Mesenchymal stem cell (in vitro differentiated cells and primary cell): Measurements from ENCODE around the gene SUCLA2.

Experiments
- DNase-seq: peaks from one replicate; pipeline ENCODE4 v3.0.0-alpha.2; 2013
- H2AFZ ChIP-seq: one replicate; pipeline ENCODE4 v1.6.1; 2013; ENCODE audit warnings: low read depth, mild to moderate bottlenecking, control low read depth, inconsistent platforms, low read length, moderate library complexity
- H2AK5ac ChIP-seq: 2 replicates; pipeline ENCODE4 v1.6.1; 2013; ENCODE audit warnings: low read length, moderate library complexity, mild to moderate bottlenecking, inconsistent platforms; ENCODE audit not compliant: severe bottlenecking
- H2BK120ac ChIP-seq: one replicate; pipeline ENCODE4 v1.6.1; 2013; ENCODE audit warnings: low read depth, mild to moderate bottlenecking, inconsistent platforms, low read length, moderate library complexity
- H2BK12ac ChIP-seq, 2 experiments: one replicate each; pipeline ENCODE4 v1.6.1; 2013; ENCODE audit warnings: inconsistent platforms in 2 of 2, low read length in 2 of 2, mild to moderate bottlenecking in 2 of 2, moderate library complexity in 2 of 2, control low read depth in 1 of 2
- H2BK15ac ChIP-seq: one replicate; pipeline ENCODE4 v1.6.1; 2013; ENCODE audit warnings: mild to moderate bottlenecking, low read depth, inconsistent platforms; ENCODE audit not compliant: poor library complexity, severe bottlenecking
- H2BK5ac ChIP-seq: 2 replicates; pipeline ENCODE4 v1.6.1; 2013; ENCODE audit warnings: low read depth, mild to moderate bottlenecking, low read length, control low read depth, inconsistent platforms; ENCODE audit not compliant: poor library complexity, severe bottlenecking
- H3K14ac ChIP-seq, 2 experiments: one replicate each; pipeline ENCODE4 v1.6.1; 2013; ENCODE audit warnings: inconsistent platforms in 2 of 2, low read length in 2 of 2, control low read depth in 1 of 2, mild to moderate bottlenecking in 1 of 2, moderate library complexity in 1 of 2
- H3K18ac ChIP-seq, 2 experiments: one replicate each; pipeline ENCODE4 v1.6.1; 2013; ENCODE audit warnings: inconsistent platforms in 2 of 2, low read length in 2 of 2, control low read depth in 1 of 2, low read depth in 1 of 2, mild to moderate bottlenecking in 1 of 2
- H3K23ac ChIP-seq, 2 experiments: one replicate each; pipeline ENCODE4 v1.6.1; 2013; ENCODE audit warnings: inconsistent platforms in 2 of 2, low read length in 2 of 2, mild to moderate bottlenecking in 2 of 2, moderate library complexity in 2 of 2, control low read depth in 1 of 2
- H3K27ac ChIP-seq: 2 replicates; pipeline ENCODE4 v1.5.1; 2013; ENCODE audit warnings: mild to moderate bottlenecking, moderate library complexity, low read length, control low read depth, inconsistent platforms; ENCODE audit not compliant: poor library complexity, severe bottlenecking
- H3K27me3 ChIP-seq, 2 experiments: 2 replicates each; pipeline versions ENCODE4 v1.6.1 to v1.7.0; 2013; ENCODE audit warnings: low read length in 2 of 2, mild to moderate bottlenecking in 2 of 2, moderate library complexity in 2 of 2, control low read depth in 1 of 2, inconsistent platforms in 1 of 2; ENCODE audit not compliant: control insufficient read depth in 1 of 2, insufficient read depth in 1 of 2
- H3K36me3 ChIP-seq, 2 experiments: 2 replicates each; pipeline versions ENCODE4 v1.6.1 to v1.7.0; 2013; ENCODE audit warnings: low read length in 2 of 2, control low read depth in 1 of 2, inconsistent platforms in 1 of 2, low read depth in 1 of 2, mild to moderate bottlenecking in 1 of 2; ENCODE audit not compliant: insufficient read depth in 2 of 2, control insufficient read depth in 1 of 2
- H3K4ac ChIP-seq, 2 experiments: one replicate each; pipeline ENCODE4 v1.6.1; 2013; ENCODE audit warnings: inconsistent platforms in 2 of 2, low read length in 2 of 2, mild to moderate bottlenecking in 2 of 2, moderate library complexity in 2 of 2, control low read depth in 1 of 2, low read depth in 1 of 2
- H3K4me1 ChIP-seq: 2 replicates; pipeline ENCODE4 v1.6.1; 2013; ENCODE audit warnings: low read depth, low read length, control low read depth; ENCODE audit not compliant: control insufficient read depth, insufficient read depth
- H3K4me2 ChIP-seq: 2 replicates; pipeline ENCODE4 v1.6.1; 2013; ENCODE audit warnings: low read length, mild to moderate bottlenecking, inconsistent platforms; ENCODE audit not compliant: poor library complexity, severe bottlenecking
- H3K4me3 ChIP-seq, 2 experiments: 2 replicates each; pipeline versions ENCODE4 v1.5.1 to v1.7.0; 2013; ENCODE audit warnings: low read length in 2 of 2, mild to moderate bottlenecking in 2 of 2, control low read depth in 1 of 2, low read depth in 1 of 2; ENCODE audit not compliant: insufficient read depth in 1 of 2
- H3K79me1 ChIP-seq: replicated peaks from 2 replicates; pipeline ENCODE4 v1.6.1; 2013; ENCODE audit warnings: mild to moderate bottlenecking, control low read depth, low read length, inconsistent platforms; ENCODE audit not compliant: poor library complexity, severe bottlenecking
- H3K9ac ChIP-seq: 2 replicates; pipeline ENCODE4 v1.7.0; 2013; ENCODE audit warnings: mild to moderate bottlenecking, low read length, moderate library complexity
- H3K9me3 ChIP-seq: 2 replicates; pipeline ENCODE4 v1.7.0; 2013; ENCODE audit warnings: mild to moderate bottlenecking, low read length; ENCODE audit not compliant: control insufficient read depth
- H4K8ac ChIP-seq: one replicate; pipeline ENCODE4 v1.6.1; 2013; ENCODE audit warnings: inconsistent platforms, mild to moderate bottlenecking, low read length, moderate library complexity
- H4K91ac ChIP-seq: one replicate; pipeline ENCODE4 v1.6.1; 2013; ENCODE audit warnings: mild to moderate bottlenecking, low read length, inconsistent platforms
- WGBS: methylation state at CpG from one replicate; pipeline ENCODE4 v1.1.7; 2013; ENCODE audit warnings: mixed read lengths; 5-methylcytosine and 5-hydroxymethylcytosine counted together

The SUCLA2 gene

GRCh38 chr13:47962237-47962636 is 38.8 kb downstream of the SUCLA2 start:
- Histone ChIP-seq H4K8ac (no peak overlapping the region), H3K9me3 (peaks cover 19% of the 10 kb centered on the region), H3K14ac (no peak overlapping the region), H3K9ac (no peak overlapping the region), H3K27me3 (no peaks in the 10 kb centered on the region), H2BK120ac (no peak overlapping the region), H3K18ac (no peak overlapping the region), H2BK12ac (no peak overlapping the region), H2BK5ac (no peak overlapping the region), H3K36me3 (peaks cover 17 to 76% of the 10 kb centered on the region in 2 experiments), H3K4me2 (no peak overlapping the region), H2BK15ac (no peak overlapping the region), H2AK5ac (no peak overlapping the region), H3K4ac (no peak overlapping the region), H4K91ac (no peak overlapping the region), H3K27ac (no peak overlapping the region), H3K4me3 (no peak overlapping the region), H3K79me1 (peaks cover 9% of the 10 kb centered on the region), H3K23ac (no peak overlapping the region), H3K4me1 (no peaks in the 10 kb centered on the region), H2AFZ (no peak overlapping the region)
- WGBS, result 97% methylated on average over 1 of the region's 1 CpG
- DNase-seq, result no peak

GRCh38 chr13:47959468-47960247 is 41.4 kb downstream of the SUCLA2 start:
- Histone ChIP-seq H2BK5ac (no peak overlapping the region), H3K23ac (no peak overlapping the region), H3K36me3 (peaks cover 13 to 76% of the 10 kb centered on the region in 2 experiments), H3K4me1 (no peaks in the 10 kb centered on the region), H3K27me3 (no peaks in the 10 kb centered on the region), H4K8ac (no peak overlapping the region), H3K14ac (no peak overlapping the region), H2BK15ac (no peak overlapping the region), H3K4me3 (no peak overlapping the region), H3K27ac (no peak overlapping the region), H3K9me3 (peaks cover 24% of the 10 kb centered on the region), H3K18ac (no peak overlapping the region), H2AFZ (no peak overlapping the region), H3K79me1 (peaks cover 10% of the 10 kb centered on the region), H3K4ac (no peak overlapping the region), H2BK120ac (no peak overlapping the region), H2AK5ac (no peak overlapping the region), H2BK12ac (no peak overlapping the region), H3K9ac (no peak overlapping the region), H3K4me2 (no peak overlapping the region), H4K91ac (no peak overlapping the region)
- WGBS, result 100% methylated on average over 2 of the region's 4 CpGs
- DNase-seq, result no peak

- H3K27ac ChIP-seq, result no peak overlapping the region
- H2BK120ac ChIP-seq, result no peak overlapping the region
- H3K79me1 ChIP-seq, result peaks cover 10% of the 10 kb centered on the region
- no peak overlapping the region for H2BK12ac ChIP-seq
- DNase-seq, result no peak
- H3K4ac ChIP-seq, result no peak overlapping the region
- no peak overlapping the region for H3K4me2 ChIP-seq
- no peak overlapping the region for H4K8ac ChIP-seq
- H3K4me1 ChIP-seq, result no peaks in the 10 kb centered on the region
- no peak overlapping the region for H3K9ac ChIP-seq
- peaks cover 24% of the 10 kb centered on the region for H3K9me3 ChIP-seq
- no peak overlapping the region for H2AK5ac ChIP-seq
- H3K18ac ChIP-seq, result no peak overlapping the region
- no peak overlapping the region for H4K91ac ChIP-seq
- H2BK15ac ChIP-seq, result no peak overlapping the region
- no peaks in the 10 kb centered on the region for H3K27me3 ChIP-seq
- H3K4me3 ChIP-seq, result no peak overlapping the region
- 98% methylated on average over 5 of the region's 5 CpGs for WGBS
- peaks cover 10 to 79% of the 10 kb centered on the region in 2 experiments for H3K36me3 ChIP-seq
- H2AFZ ChIP-seq, result no peak overlapping the region
- H3K14ac ChIP-seq, result no peak overlapping the region
- H2BK5ac ChIP-seq, result no peak overlapping the region
- H3K23ac ChIP-seq, result no peak overlapping the region
Measured at GRCh38 chr13:47957073-47957472, 44.0 kb downstream of the SUCLA2 start.

- Histone ChIP-seq H3K9me3 (peaks cover 24% of the 10 kb centered on the region), H3K14ac (no peak overlapping the region), H2AFZ (no peak overlapping the region), H4K8ac (no peak overlapping the region), H3K18ac (no peak overlapping the region), H2BK120ac (no peak overlapping the region), H3K4ac (no peak overlapping the region), H2BK15ac (no peak overlapping the region), H2BK12ac (no peak overlapping the region), H3K27ac (no peak overlapping the region), H3K4me3 (no peak overlapping the region), H2AK5ac (no peak overlapping the region), H3K27me3 (no peaks in the 10 kb centered on the region), H3K36me3 (peaks cover 10 to 78% of the 10 kb centered on the region in 2 experiments), H2BK5ac (no peak overlapping the region), H3K79me1 (peaks cover 12% of the 10 kb centered on the region), H3K4me1 (no peaks in the 10 kb centered on the region), H3K9ac (no peak overlapping the region), H3K23ac (no peak overlapping the region), H3K4me2 (no peak overlapping the region), H4K91ac (no peak overlapping the region)
- WGBS, result 100% methylated on average over 2 of the region's 2 CpGs
- no peak for DNase-seq
Measured at GRCh38 chr13:47955836-47956235, 45.2 kb downstream of the SUCLA2 start.
